IPS DF 6.9 (cell line): Measurements from ENCODE around the gene CNPPD1.

Experiments
- DNase-seq: peaks from one replicate; pipeline ENCODE4 v3.0.0-alpha.2; 2013; ENCODE audit warnings: low read depth, low spot score
- H3K27ac ChIP-seq: one replicate; pipeline ENCODE4 v1.5.1; 2013; ENCODE audit warnings: low read length, control low read depth
- H3K27me3 ChIP-seq: 2 replicates; pipeline ENCODE4 v1.6.1; 2013; ENCODE audit warnings: mild to moderate bottlenecking, low read length; ENCODE audit not compliant: control insufficient read depth, insufficient read depth
- H3K36me3 ChIP-seq: 2 replicates; pipeline ENCODE4 v1.6.1; 2013; ENCODE audit warnings: low read length; ENCODE audit not compliant: control insufficient read depth, insufficient read depth
- H3K4me1 ChIP-seq: 2 replicates; pipeline ENCODE4 v1.6.1; 2013; ENCODE audit warnings: low read length; ENCODE audit not compliant: control insufficient read depth, insufficient read depth
- H3K4me3 ChIP-seq: 2 replicates; pipeline ENCODE4 v1.5.1; 2013; ENCODE audit warnings: mild to moderate bottlenecking, low read length
- H3K9me3 ChIP-seq: 2 replicates; pipeline ENCODE4 v1.6.1; 2013; ENCODE audit warnings: low read length, inconsistent platforms; ENCODE audit not compliant: control insufficient read depth, insufficient read depth
- WGBS: extraction: QIAGEN DNeasy Blood & Tissue Kit; methylation state at CpG from one replicate; pipeline ENCODE4 v1.1.7; 2013; ENCODE audit warnings: mixed read lengths, missing lambda C conversion rate; ENCODE audit not compliant: insufficient read length, insufficient coverage; 5-methylcytosine and 5-hydroxymethylcytosine counted together

CNPPD1 gene

DNA sequence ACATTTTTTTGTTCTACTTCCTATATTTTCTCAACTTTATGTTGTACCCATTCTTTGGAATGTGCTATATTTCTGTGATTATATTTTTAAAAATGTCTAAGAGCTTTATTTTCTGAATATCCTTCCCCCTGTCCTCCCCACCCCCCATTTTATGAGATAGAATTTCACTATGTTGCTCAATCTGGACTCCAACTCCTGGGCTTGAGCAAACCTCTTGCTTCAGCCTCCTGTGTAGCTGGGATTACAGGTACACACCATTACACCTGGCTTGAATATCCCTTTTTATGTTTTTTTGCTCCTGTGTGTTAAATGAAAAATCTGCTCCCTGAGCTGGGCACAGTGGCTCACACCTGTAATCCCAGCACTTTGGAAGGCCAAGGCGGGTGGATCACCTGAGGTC is 20.7 kb upstream of the CNPPD1 start:
- no peak overlapping the region for H3K27ac ChIP-seq
- no peaks in the 10 kb centered on the region for H3K4me1 ChIP-seq
- H3K9me3 ChIP-seq: no peaks in the 10 kb centered on the region
- WGBS: no CpG with 5 or more reads among the region's 1 CpG
- H3K36me3 ChIP-seq: no peaks in the 10 kb centered on the region
- H3K4me3 ChIP-seq: no peak overlapping the region
- no peaks in the 10 kb centered on the region for H3K27me3 ChIP-seq
- no peak for DNase-seq

DNA sequence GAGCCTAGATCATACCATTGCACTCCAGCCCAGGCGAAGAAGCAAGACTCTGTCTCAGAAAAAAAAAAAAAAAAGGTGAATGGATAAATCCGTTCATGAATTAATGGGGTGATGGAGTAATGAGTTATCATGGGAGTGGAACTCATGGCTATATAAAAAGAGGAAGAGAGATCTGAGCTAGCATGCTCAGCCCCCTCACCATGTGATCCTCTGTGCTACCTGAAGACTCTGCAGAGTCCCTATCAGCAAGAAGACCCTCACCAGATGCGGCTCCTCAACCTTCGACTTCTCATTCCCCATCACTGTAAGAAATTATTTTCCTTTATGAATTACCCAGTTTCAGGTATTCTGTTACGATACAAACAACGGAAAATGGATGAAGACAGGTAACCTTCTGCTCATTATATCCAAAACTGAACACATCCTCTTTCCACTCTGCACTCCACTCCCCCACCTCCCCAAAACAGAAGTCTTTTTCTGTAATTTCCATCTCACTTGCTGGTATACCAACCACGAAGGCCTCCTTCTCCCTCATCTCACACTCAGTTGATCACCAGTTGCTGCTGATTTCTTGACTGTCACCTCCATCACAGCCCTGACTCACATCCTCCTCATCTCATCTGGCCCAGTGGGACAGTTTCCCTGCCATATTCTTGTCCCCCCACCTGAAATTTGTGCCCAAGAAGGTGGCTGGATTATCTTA is 10.2 kb upstream of the CNPPD1 start:
- no peaks in the 10 kb centered on the region for H3K9me3 ChIP-seq
- peaks cover 14% of the 10 kb centered on the region for H3K36me3 ChIP-seq
- H3K4me1 ChIP-seq: no peaks in the 10 kb centered on the region
- no peak for DNase-seq
- no peaks in the 10 kb centered on the region for H3K27me3 ChIP-seq
- H3K4me3 ChIP-seq: no peak overlapping the region
- WGBS: no CpG with 5 or more reads among the region's 7 CpGs
- H3K27ac ChIP-seq: no peak overlapping the region

DNA sequence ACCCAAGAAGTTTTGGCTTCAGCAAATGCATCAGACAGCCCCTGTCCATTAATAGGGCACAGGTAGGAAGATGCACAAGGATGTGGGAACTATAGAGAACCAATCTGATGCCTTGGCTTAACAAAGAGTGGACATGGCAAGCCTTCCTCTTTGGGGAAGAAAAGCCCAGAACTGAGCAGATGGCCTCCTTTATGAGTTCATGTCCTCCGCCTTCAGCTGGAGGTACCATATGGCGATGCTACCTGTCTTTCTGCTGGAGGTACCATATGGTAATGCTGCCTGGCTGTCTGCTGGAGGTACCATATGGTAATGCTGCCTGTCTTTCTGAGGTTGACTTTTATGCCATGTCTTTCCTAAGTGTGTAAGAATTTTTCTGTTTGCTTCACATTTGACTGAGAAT is 7.4 kb upstream of the CNPPD1 start:
- Histone ChIP-seq H3K4me1 (no peaks in the 10 kb centered on the region), H3K9me3 (no peaks in the 10 kb centered on the region), H3K27ac (no peak overlapping the region), H3K36me3 (peaks cover 32% of the 10 kb centered on the region), H3K4me3 (no peak overlapping the region), H3K27me3 (no peaks in the 10 kb centered on the region)
- DNase-seq: no peak
- WGBS: no CpG with 5 or more reads among the region's 2 CpGs

DNA sequence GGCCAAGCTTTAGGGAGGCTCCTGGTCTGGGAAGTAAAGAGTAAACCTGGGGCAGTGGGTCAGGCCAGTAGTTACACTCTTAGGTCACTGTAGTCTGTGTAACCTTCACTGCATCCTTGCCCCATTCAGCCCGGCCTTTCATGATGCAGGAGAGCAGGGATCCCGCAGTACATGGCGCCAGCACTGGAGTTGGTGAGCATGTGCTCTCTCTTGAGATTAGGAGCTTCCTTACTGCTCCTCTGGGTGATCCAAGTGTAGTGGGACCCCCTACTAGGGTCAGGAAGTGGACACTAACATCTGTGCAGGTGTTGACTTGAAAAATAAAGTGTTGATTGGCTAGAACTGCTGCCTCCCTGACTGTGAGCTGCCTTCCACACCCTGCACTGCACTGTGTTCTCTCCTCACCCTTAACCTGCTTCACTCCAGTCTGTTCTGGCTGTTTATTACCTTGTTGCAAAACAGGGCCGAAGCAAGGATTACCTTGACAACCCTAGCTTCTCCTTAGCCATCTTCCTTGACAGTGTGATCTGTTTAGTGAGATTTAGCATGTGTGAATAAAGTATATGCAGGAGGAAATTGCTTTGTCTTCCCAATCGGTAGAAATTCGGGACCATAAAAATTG is 6.5 kb upstream of the CNPPD1 start:
- Histone ChIP-seq H3K27me3 (no peaks in the 10 kb centered on the region), H3K27ac (no peak overlapping the region), H3K36me3 (peaks cover 32% of the 10 kb centered on the region), H3K4me3 (no peak overlapping the region), H3K9me3 (no peaks in the 10 kb centered on the region), H3K4me1 (0 out of 2 replicates have a peak, but pooled peaks cover 1% of the 10 kb centered on the region)
- no peak for DNase-seq
- WGBS: no CpG with 5 or more reads among the region's 6 CpGs

DNA sequence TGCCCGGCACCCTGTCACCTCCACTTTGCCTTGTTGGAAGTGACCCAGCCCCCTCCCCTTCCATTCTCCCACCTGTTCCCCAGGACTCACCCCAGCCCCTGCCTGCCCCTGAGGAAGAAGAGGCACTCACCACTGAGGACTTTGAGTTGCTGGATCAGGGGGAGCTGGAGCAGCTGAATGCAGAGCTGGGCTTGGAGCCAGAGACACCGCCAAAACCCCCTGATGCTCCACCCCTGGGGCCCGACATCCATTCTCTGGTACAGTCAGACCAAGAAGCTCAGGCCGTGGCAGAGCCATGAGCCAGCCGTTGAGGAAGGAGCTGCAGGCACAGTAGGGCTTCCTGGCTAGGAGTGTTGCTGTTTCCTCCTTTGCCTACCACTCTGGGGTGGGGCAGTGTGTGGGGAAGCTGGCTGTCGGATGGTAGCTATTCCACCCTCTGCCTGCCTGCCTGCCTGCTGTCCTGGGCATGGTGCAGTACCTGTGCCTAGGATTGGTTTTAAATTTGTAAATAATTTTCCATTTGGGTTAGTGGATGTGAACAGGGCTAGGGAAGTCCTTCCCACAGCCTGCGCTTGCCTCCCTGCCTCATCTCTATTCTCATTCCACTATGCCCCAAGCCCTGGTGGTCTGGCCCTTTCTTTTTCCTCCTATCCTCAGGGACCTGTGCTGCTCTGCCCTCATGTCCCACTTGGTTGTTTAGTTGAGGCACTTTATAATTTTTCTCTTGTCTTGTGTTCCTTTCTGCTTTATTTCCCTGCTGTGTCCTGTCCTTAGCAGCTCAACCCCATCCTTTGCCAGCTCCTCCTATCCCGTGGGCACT is 5.8 kb upstream of the CNPPD1 start:
- whole genome bisulfite sequencing: no CpG with 5 or more reads among the region's 8 CpGs

DNA sequence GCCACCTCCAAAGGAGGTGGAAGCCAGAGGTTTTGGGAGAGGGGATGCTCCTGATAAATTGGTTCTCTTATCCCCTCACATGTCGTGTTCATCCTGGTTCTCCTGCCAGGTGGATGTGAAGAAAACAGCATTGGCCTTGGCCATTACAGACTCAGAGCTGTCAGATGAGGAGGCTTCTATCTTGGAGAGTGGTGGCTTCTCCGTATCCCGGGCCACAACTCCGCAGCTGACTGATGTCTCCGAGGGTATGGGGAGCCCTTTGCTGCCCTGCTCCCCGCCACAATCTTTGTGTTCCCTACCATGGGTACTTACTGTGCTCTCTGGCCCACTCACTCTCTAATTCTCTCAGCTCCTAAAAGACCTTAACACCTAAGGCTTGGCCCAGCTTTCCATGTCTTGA is 4.8 kb upstream of the CNPPD1 start:
- H3K27ac ChIP-seq: no peak overlapping the region
- no peaks in the 10 kb centered on the region for H3K9me3 ChIP-seq
- H3K36me3 ChIP-seq: peaks cover 32% of the 10 kb centered on the region
- 0 out of 2 replicates have a peak, but pooled peaks cover 1% of the 10 kb centered on the region for H3K4me1 ChIP-seq
- no peaks in the 10 kb centered on the region for H3K27me3 ChIP-seq
- no CpG with 5 or more reads among the region's 6 CpGs for WGBS
- no peak overlapping the region for H3K4me3 ChIP-seq
- DNase-seq: no peak

More for the DNA sequence above, 5.8 kb upstream of the CNPPD1 start:
- Histone ChIP-seq H3K27ac (no peak overlapping the region), H3K9me3 (no peaks in the 10 kb centered on the region), H3K36me3 (peaks cover 32% of the 10 kb centered on the region), H3K4me1 (0 out of 2 replicates have a peak, but pooled peaks cover 1% of the 10 kb centered on the region), H3K27me3 (no peaks in the 10 kb centered on the region), H3K4me3 (no peak overlapping the region)
- no peak for DNase-seq

DNA sequence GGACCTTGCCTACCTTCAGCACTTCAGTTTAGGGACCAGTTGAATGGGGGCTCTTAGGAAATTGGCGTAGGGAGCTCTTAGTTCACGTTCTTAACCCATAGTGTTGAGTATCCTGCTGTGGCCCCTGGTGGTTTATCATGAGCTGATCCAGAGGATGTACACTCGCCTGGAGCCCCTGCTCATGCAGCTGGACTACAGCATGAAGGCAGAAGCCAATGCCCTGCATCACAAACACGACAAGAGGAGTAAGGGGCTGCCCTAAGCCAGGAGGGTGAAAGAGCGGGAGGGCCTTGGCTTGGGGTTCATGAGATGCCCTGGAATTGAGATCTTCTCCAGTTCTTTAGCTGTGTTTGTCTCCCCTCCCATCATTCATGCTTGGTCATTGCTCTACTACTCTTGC is 4.2 kb upstream of the CNPPD1 start:
- WGBS: no CpG with 5 or more reads among the region's 5 CpGs
- Histone ChIP-seq H3K36me3 (peaks cover 32% of the 10 kb centered on the region), H3K27me3 (no peaks in the 10 kb centered on the region), H3K4me3 (no peak overlapping the region), H3K27ac (no peak overlapping the region), H3K9me3 (no peaks in the 10 kb centered on the region), H3K4me1 (0 out of 2 replicates have a peak, but pooled peaks cover 1% of the 10 kb centered on the region)
- DNase-seq: no peak

DNA sequence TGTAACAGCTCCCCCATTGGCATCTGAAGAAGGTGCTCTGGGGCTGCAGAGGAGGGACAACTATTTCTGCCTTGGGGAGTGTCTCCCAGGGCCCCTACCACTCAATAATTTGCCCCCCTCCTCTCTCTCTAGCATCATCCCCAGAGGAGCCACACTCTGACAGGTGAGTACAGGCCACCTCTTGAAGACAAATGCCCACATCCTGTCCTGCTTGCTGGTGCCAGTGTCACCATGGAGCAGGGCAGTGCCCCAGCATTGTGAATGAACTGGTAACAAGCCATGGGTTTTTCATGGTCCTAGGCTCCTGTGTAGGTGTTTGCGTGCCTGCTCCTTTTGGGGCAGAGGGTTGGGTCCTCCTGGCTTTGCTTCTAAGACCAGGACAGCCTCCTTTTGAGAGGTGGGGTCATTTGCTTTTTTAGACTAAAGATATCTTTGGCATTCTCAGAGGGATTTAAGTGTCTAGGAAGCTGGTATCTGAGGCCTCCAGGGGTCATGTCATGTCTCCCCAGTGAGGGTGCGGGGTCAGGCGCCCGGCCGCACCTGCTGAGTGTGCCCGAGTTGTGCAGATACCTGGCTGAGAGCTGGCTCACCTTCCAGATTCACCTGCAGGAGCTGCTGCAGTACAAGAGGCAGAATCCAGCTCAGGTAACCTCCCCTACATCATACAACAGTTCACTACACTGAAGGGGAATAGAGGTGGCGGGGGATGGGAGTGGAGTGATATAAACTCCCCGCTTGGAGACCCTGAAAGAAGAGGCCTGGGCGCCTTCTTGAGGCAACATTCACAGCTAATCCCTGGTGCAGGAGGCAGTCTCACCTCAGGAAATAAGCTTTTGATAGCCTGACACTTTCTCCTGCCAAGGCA is 3.1 kb upstream of the CNPPD1 start:
- H3K27me3 ChIP-seq: no peaks in the 10 kb centered on the region
- no CpG with 5 or more reads among the region's 9 CpGs for WGBS
- DNase-seq: no peak
- H3K9me3 ChIP-seq: no peaks in the 10 kb centered on the region
- no peak overlapping the region for H3K4me3 ChIP-seq
- peaks cover 32% of the 10 kb centered on the region for H3K36me3 ChIP-seq
- H3K27ac ChIP-seq: no peak overlapping the region
- H3K4me1 ChIP-seq: peaks cover 2% of the 10 kb centered on the region; the same call in 1 of the 2 replicates

DNA sequence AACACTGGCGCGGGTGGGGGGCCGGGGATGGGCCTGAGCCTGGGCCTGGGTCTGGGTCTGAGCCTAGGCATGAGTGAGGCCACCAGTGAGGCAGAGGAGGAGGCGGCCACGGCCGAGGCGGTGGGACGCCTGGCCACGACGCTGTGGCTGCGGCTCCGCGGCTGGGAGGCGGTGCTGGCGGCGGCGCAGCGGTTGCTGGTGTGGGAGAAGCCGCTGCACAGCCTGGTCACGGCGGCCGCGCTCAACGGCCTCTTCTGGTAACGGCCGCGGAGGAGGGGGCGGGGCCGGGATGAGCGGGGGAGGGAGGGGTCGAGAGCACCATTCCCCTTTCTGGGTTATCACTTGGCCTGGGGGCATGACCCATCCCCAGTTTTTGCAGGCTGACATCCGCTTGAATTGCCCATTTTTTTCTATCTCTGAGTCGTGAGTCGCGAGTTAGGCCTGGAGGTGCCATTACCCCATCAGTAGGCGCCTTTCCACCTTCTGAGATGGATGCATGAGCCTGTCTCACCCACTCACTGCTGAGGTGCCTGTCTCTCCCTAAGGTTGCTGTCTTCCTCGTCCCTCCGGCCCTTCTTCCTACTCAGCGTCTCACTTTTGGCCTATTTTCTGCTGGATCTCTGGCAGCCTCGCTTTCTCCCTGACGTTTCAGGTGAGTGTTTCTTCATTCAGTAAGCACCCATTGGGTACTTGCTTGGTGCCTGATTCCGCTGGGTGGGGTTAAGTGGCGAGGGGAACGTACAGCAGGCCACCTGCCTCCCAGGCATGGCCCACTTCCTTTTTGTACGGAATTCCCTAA is 1.9 kb upstream of the CNPPD1 start:
- Histone ChIP-seq H3K36me3 (peaks cover 32% of the 10 kb centered on the region), H3K4me3 (peak overlapping the region; percentile 94), H3K9me3 (no peaks in the 10 kb centered on the region), H3K27ac (no peak overlapping the region), H3K4me1 (peaks cover 2% of the 10 kb centered on the region; the same call in 1 of the 2 replicates), H3K27me3 (no peaks in the 10 kb centered on the region)
- no peak for DNase-seq
- no CpG with 5 or more reads among the region's 45 CpGs for WGBS
